Stimulated activated naive CD4-positive, alpha-beta T cell (primary cell): ENCODE results near the gene FCN1.

Experiments used
- DNase-seq, 6 experiments: peaks; one replicate each; lab custom pipeline; 2025; lab: John Stamatoyannopoulos, UW

Gene FCN1

DNA sequence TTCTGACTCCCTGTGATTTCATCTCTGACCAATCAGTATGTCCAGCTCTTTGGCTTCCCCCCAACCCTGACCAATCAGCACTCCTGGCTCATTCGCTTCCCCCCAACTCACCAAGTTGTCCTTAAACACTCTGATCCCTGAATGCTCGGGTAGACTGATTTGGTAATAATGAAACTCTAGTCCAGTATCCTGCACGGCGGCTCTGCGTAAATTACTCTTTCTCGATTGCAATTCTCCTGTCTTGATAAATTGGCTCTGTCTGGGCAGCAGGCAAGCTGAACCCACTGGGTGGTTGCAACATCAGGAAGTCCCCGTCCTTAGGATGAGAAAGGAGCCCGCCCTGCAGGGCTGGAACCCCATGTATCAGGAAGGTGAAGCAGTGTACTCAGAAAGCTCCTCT, 26.7 kb downstream of the FCN1 start:
- no peak for DNase-seq

DNA sequence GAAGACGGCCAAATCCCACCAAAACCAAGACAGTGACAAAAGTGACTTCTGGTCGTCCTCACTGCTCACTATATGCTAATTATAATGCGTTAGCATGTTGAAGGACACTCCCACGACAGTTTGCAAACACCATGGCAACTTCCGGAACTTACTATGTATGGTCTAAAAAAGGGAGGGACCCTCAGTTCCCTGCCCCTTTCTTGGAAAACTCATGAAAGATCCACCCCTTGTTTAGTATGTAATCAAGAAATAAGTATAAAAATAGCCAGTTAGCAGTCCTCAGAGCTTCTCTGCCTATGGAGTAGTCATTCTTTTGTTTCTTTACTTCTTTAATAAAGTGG, 27.6 kb downstream of the FCN1 start:
- no peak for DNase-seq

DNA sequence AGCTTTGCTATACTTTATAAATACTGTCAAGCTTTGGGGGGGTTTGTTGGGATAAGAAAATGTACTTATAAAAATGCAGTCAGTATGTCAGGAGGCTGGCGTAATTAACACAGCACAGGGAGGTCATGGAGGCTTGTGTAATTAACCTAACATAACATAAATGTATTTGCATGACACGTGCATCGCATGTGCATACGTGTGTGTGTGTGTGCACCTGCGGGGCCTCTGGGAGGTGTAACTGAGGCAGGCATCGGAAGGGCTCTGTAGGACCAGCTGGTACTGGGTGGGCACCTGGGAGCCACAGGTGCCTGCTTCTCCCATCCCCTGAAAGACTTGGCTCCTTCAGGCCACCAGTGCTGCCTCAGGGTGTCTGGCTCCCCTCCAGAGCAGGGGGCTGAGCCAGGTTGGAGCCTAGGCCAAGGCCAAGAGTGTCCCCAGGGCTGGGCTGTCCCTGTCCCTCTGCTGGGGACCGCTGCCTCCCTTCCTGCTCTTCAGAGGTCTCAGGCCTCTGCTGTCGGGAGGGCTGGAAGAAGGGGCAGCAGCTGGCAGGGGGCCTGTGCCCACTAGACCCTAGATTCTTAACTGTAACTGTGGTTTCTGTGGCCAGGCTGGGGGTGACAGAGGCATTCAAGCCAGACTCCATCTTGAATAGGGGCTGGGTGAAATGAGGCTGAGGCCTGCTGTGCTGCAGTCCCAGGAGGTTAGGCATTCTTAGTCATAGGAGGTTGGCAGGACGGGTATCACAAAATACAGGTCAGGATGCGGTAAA, 28.1 kb downstream of the FCN1 start:
- DNase-seq = no peak

DNA sequence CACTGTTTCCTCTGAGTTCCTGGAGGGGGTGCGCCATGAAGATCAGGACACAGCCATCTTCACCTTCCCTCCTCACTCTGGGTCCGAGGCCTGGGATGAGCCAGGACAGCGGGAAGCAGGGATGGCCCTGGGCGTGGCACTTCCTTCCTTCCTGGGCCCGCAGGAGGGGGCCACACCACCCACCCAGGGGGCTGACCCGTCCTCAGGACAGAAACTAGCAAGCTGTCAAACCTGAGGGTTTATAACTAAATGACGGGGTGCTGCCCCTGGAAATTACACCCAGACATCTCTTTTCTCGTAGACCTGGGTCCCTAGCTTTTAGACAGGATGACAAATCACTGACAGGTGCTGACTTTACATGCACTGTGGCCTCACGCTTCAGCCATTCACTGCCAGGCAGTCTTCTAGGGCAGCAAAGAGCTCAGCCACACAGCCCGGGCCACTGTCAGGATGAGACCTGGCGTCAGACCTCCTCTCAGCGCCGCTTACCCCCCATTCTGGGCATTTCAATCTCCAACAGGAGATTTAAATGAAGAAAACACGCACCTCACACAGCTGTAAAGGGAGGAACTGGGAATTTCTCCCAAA, 29.0 kb downstream of the FCN1 start:
- DNase-seq = no peak

DNA sequence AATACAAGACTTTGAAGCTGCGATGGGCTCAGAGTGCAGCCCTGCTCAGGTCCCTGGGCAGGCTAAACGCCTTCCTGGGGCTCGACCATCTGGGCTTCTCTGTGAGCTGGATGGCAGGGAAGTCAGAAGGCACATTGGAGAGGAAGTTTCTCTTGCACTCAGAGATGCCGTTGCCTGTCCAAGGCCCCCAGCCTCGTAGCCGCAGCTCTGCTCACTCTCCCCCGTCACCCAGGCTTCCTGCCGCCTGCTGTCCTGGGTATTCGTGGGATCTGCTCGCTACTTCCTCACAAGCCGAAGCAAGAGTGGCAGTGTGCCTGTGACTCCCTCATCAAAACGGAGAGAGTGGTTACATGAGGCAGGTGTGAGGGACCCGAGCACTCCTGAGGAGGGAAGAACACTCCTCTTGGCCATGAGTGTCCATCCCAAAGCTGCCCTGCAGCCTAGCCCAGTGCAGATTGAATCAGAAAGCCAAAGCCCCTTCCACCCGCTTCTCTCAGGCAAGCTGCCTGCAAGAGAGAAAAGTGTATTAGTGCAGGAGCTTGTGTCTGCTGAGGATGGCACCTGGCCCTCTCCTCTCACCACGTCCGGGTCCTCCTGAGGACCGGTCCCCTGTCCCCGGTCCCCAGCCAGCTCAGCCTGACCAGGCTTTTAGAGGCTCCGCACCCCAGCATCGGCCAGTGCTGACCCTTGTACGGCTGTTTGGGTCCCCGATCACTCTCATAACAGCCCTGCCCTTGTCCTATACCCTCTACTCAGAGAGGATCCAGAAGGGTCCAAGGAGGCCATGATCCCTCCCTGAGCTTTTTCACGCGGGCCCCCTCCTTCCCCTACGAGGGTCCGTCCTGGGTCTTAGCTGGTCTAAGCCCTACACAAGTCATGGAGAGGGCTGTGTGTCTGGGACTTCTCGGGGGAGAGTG, 29.8 kb downstream of the FCN1 start:
- no peak for DNase-seq

DNA sequence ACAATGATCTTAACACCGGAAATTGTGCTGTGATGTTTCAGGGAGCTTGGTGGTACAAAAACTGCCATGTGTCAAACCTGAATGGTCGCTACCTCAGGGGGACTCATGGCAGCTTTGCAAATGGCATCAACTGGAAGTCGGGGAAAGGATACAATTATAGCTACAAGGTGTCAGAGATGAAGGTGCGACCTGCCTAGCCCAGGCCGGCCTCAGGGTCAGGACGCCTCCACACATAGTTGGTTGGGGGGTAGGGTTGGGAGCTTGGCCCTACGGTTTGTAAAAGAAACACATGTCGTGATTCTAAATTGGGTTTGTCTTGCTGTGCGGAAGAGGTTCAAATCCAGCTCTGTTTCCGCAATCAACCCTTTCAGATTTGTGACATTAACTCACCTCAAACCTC, 30.5 kb downstream of the FCN1 start:
- DNase-seq = no peak

DNA sequence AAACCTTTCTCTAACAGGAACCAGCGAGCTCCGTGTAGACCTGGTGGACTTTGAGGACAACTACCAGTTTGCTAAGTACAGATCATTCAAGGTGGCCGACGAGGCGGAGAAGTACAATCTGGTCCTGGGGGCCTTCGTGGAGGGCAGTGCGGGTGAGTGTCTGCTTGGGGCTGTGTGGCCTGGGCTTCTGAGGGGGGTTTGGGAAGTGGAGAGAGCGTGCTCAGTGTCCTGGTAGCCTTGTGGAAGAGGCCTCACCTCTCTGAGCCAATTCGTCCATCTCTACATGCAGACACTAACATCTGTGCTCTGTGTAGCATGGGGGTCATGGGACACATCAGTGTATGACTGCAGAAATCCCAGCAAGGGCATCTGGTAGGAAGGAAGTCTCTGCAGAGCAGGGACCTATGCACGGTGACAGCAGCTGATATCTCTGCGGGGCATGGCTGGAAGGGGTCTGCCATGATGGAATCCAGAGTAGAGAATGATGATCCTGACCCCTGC, 31.2 kb downstream of the FCN1 start:
- no peak for DNase-seq

DNA sequence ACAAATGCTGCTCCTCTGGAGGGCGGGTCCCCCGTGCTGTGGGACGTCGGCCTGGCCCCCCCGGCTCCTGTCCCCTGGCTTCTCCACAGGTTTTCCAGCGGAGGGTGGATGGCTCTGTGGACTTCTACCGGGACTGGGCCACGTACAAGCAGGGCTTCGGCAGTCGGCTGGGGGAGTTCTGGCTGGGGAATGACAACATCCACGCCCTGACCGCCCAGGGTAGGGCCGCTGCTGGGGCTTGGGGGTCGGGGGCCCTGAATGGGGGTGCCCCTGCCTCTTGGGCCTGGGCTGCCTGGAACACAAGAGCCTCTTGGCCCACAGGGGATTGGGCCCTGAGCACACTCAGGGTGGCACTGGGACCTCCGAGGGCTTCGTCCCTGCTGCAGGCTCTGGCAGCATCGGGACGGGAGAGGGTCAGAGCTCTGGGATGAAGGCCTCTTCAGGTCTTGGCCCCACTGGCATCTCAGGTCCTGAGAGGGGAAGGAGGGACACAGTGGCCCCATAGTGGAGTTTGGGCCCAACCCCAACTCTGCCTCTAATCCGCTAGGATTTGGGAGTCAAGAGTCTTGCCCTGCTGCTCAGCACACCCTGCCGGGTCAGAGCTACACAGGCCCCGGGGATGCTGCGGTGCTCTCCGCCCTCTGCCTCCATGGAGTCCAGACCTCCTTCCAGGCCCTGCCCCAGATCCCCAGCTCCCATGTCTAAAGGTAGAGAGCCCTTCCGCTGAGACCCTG, 31.9 kb downstream of the FCN1 start:
- no peak for DNase-seq

DNA sequence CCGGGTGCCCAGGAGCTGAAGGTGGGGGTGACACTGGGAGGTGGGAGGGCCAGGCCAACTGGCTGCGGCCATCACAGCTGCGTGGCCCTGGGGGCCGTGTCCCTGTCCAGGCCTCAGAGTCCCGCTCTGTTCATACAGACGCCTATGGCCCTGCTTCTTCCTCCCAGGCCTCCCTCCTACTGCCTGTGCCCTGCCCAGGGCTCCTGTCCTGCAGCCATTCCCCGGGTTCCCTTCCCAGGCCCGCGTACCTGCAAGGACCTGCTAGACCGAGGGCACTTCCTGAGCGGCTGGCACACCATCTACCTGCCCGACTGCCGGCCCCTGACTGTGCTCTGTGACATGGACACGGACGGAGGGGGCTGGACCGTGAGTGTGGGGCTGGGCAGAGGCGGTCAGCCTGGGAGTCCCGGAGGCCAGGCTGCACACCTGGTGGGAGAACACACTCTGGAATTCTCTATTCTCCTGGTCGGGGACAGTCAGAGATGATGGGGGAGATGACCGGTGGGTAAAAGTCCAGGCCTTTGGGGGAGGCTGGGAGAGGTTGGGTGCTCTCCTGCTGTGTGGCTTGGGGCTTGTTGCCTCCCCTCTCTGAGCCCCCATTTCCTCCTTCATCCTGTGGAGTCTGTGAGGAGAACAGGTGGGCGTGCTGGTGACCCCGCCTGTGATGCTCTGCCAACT, 32.6 kb downstream of the FCN1 start:
- no peak for DNase-seq

DNA sequence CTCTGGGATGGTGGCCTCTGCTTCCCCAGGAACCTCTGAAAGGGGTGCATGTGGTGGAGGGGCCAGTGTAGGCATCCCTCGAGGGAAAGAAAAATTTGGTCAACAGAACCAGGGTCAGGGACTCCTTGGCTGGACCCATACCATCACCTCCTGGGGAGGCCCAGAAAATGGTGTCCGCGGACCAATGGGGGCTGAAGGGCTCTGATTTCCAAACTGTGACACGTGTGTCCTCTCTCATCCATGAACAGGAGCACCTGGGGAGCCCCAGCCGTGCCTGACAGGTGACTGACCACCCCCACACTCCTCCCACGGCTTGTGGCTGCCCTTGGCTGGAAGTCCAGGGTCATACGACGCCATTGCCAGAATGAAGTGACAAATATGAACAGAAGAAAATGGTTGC, 33.2 kb downstream of the FCN1 start:
- DNase-seq = no peak

DNA sequence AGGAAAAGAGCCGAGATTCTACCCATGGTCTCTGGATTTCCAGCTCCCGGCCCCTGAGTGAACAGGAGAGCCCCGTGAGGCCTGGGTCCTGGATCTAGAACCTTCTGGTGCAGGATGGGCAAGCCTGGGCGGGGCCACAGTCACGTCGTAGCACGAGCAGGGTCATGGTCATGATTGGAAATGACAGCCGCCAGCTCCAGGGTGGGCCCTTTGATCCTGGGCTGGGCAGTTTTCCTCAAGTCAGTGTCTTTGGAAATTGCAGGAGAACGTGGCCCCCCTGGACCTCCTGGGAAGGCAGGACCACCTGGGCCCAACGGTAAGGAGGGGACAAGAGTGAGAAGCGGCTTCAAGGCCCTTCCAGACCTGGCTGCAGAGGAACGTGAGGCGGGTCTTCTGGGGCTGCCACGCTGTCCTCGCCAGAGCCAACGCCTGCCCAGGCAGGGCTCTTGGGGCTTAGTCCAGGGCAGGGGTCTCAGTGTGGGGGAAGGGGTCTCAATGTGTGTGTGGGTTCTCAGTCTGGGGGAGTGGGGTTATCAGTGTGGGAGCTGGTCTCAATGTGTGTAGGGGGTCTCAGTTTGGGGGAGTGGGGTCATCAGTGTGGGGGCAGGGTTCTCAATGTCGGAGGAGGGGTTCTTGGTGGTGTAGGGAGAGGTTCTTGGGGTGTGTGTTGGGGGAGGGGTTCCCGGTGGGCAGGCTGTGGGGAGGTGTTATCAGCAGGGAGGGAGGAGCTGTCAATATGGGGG, 34.5 kb downstream of the FCN1 start:
- DNase-seq = no peak

DNA sequence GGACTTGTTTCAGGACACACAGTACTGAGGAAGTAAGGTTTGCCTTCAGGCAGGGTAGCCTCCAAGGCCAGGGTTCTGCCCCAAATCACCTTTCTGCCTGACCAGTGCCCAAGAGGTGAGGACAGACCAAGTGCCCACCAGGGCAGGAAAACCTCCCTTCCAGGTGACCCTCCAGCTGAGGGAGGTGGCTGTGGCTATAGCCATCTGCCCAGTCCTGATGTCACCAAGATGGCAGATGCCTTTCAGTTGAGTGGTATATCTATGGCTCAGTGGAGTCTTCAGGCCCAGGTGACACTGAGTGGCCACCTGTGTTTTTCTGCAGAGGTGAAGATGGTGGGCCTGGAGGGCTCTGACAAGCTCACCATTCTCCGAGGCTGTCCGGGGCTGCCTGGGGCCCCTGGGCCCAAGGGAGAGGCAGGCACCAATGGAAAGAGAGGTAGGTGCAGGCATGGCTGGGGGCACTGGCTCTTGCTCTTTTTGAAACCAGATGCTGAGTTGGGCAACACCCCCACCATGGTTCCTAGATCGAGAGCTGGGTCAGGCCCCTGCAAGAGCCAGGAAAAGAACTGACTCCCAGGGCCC, 35.4 kb downstream of the FCN1 start:
- DNase-seq = no peak

DNA sequence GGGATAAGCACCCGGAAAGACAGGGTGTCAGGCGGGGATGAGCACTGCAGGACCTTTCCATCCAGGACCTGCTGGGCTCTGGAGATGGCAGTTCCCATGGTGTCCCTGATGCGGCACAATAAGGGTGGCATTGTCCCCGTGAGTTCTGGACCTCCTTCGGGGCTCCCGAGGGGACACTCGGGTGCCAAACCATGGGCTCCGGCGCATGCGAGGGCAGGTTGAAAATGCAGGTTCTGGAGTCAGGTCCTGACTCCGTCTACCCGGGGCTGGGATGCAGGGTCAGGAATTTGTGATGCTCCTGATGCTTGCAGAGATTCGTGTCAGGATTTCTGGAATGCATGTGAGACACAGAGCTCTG, 36.4 kb downstream of the FCN1 start:
- DNase-seq = no peak

DNA sequence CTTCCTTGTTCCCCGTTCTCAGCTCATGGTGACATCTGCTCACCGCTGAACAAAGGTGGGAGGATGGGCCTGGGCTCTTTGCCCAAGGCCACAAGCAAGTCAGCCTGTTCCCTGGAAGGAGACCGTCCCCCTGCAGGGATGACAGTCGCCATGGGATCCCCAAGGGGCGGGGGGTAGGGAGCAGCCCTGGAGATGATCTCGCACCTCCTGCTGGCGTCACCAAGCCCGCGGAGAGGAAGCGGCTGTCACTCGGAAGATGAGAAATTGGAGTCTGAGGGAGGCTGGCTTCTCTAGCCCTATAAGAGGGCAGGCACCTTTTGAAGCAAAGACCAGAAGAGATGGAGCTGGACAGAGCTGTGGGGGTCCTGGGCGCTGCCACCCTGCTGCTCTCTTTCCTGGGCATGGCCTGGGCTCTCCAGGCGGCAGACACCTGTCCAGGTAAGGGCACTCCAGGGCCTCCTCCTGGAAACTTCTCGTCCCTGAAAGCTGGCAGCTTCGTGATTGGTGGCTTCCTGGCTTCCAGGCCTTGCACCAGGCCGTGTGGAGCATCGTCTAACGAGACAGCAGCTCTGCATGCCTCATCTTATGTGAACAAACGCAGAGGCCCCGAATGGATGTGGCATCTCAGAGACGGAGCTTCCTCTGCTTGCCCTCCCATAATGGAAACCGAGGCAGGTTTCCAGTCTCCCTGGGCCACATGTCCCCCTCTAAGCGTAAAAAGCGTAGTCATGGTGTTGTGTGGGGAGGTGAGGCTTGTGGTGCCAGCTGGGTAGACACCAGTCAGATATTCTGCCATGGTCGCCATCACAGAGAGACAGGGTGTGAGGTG, 37.0 kb downstream of the FCN1 start, which contains the start of gene FCN2:
Gene FCN2 (plus strand): TSS at position 327 of the 829 bp plus-strand sequence. CDS start 12 bp downstream, at position 339.
- DNase-seq = no peak

DNA sequence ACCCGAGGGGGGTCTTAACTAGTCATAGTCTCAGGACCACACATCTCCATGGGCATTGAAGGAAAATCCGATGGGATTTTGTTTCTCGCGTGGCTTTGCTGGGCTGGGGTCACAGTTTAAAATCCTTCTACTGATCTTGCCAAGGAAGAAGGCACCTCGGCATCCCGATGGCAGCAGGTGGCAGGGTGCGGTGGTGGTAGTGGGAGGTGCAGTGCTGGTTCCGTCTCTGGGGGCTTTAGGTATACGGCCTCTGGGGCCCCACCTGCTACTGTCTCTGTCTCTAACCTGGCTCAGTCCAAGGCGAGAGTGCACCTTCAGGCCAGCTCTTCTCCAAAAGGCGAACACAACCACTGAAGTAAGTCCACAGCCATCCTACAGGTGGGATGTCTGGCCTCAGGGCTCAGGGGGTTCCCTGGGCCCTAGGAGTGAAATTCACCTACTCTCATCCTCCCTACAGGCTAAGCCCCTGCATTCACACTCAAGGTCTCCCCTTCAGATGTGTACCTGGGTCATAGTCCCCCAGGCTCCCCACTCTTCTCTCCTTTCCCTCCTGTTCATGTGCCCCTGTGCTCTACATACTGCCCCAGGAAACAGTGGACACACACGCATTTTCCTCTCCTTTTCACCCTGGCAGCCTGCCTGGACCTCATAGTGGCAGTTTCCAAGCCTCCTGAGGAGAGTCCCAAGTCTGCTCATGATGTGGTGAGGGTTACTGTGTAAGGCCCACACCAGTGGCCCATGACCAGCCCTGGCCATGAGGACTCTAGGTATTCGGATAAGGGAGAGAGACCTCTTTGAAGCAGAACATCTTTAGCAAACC, 37.8 kb downstream of the FCN1 start:
- DNase-seq = no peak

DNA sequence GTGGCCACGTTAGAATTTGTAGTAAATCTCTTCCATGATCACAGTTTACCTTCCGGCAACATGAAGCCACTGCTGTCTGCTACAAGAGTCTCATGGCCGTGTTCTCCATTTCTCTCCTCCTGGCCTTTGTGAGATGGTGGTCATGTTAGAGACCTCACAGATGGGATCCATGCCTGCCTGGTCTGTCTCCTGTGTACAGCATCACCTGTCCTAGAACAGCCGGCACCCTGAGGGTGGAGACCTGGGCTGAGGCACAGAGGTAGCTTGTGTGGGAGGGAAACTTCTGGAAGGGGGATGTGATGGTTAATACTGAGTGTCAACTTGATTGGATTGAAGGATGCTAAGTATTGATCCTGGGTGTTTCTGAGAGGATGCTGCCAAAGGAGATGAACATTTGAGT, 40.2 kb downstream of the FCN1 start:
- DNase-seq = no peak

DNA sequence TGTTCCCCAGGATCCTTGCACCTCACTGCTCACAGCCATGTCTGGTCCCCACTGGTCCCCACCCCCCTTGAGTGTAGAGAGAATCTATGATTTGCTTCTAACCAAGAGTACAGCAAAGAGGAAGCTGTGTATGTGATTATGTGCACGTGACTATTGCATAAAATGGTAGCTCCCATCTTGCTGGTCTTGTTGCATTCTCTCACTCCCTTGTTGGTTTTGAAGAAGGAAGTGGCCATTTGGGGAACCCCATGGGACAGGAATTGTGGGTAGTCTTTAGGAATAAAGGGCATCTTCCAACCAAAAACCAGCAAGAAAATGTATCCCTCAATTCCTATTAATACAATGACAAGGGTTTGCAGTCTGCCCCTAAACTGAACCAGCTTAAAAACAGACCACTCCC, 42.3 kb downstream of the FCN1 start:
- DNase-seq = no peak

DNA sequence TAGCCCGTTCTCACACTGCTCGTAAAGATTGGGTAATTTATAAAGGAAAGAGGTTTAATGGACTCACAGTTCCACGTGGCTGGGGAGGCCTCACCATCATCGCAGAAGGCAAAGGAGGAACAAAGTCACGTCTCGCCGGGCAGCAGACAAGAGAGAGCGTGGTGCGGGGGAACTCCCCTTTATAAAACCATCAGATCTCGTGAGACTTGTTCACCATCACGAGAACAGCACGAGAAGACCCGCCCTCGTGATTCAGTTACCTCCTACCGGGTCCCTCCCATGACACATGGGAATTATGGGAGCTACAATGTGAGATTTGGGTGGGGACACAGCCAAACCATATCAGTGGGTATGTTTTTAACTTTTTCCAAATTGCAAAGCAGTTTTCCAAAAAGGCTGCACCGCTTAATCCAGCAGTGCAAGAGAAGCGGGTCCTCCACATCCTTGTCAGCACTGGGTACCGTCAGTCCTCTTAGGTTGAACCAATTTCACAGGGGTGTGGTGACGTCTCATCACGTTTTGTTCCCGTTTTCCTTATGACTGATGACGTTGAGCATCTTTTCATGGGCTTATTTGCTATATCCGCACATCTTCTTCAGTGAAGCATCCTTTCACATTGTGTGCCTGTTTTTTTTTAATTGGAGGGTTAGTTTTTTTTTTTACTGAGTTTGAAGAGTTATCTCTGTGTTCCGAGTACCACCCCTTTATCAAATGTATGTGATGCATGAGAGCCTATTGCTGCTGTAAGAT, 45.1 kb downstream of the FCN1 start:
- no peak for DNase-seq
